Thoracic aorta (tissue), 2 donors: ENCODE measurements around the gene L3MBTL2. TPM values are rescaled to one million over a fixed set of nuclear protein-coding genes. Genes with fewer than 3 reads are reported as not detected.

Experiments used
- ATAC-seq: fragments of 150-250 bp; one replicate; pipeline ENCODE4 v1.8.0; 2017; ENCODE audit warnings: low read depth; ENCODE audit not compliant: insufficient number of reproducible peaks, low FRiP score
- DNase-seq: peaks from one replicate; pipeline ENCODE4 v3.0.0-alpha.2; 2020; ENCODE audit warnings: low spot score
- H3K27ac ChIP-seq, 2 donors: fragments of 200-600 bp; sonication (generic); 1 replicate in 1 of 2; 2 replicates in 1 of 2; pipeline ENCODE4 v1.5.1; 2016; ENCODE audit warnings: mild to moderate bottlenecking in 2 of 2, moderate library complexity in 2 of 2
- H3K27me3 ChIP-seq: fragments of 200-600 bp; sonication (generic); replicated peaks from 2 replicates; pipeline ENCODE4 v1.6.0; 2016; ENCODE audit warnings: mild to moderate bottlenecking; ENCODE audit not compliant: insufficient read depth
- H3K36me3 ChIP-seq: fragments of 200-600 bp; sonication (generic); one replicate; pipeline ENCODE4 v1.5.1; 2016
- H3K4me1 ChIP-seq, 2 donors: fragments of 200-600 bp; sonication (generic); 1 replicate in 1 of 2; 2 replicates in 1 of 2; pipeline versions ENCODE4 v1.5.1 to v1.6.0; 2016; ENCODE audit warnings: low read depth in 2 of 2, mild to moderate bottlenecking in 1 of 2; ENCODE audit not compliant: control insufficient read depth in 1 of 2
- H3K4me3 ChIP-seq: fragments of 200-600 bp; sonication (generic); 2 replicates; pipeline ENCODE4 v1.5.1; 2016; ENCODE audit warnings: mild to moderate bottlenecking
- H3K9me3 ChIP-seq: fragments of 200-600 bp; sonication (generic); 2 replicates; pipeline ENCODE4 v1.5.1; 2016
- total RNA-seq, 2 donors: library from RNA; depleted of rRNA; stranded (reverse); fragments of >200 nt; gene quantifications; one replicate each; pipeline versions ENCODE4 v1.1.0 to v1.2.3, GENCODE V29; 2016
- TF ChIP-seq, protein P1 (sequence below): fragments of 200-600 bp; sonication (generic); IDR thresholded peaks from one replicate; pipeline ENCODE4 v1.5.1; 2019; ENCODE audit warnings: antibody characterized with exemption

L3MBTL2 gene
- total RNA-seq, 2 donors from 2014 or later: 14.8 to 21.4 TPM

GRCh38 chr22:41273128-41273527 lies 68.0 kb downstream of the L3MBTL2 start:
- TF ChIP-seq, protein P1, sequence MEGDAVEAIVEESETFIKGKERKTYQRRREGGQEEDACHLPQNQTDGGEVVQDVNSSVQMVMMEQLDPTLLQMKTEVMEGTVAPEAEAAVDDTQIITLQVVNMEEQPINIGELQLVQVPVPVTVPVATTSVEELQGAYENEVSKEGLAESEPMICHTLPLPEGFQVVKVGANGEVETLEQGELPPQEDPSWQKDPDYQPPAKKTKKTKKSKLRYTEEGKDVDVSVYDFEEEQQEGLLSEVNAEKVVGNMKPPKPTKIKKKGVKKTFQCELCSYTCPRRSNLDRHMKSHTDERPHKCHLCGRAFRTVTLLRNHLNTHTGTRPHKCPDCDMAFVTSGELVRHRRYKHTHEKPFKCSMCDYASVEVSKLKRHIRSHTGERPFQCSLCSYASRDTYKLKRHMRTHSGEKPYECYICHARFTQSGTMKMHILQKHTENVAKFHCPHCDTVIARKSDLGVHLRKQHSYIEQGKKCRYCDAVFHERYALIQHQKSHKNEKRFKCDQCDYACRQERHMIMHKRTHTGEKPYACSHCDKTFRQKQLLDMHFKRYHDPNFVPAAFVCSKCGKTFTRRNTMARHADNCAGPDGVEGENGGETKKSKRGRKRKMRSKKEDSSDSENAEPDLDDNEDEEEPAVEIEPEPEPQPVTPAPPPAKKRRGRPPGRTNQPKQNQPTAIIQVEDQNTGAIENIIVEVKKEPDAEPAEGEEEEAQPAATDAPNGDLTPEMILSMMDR: no peak
- Histone ChIP-seq H3K36me3 (peaks cover 47% of the 10 kb centered on the region), H3K27ac (no peak overlapping the region), H3K4me3 (no peak overlapping the region), H3K9me3 (no peaks in the 10 kb centered on the region), H3K4me1 (no peaks in the 10 kb centered on the region), H3K27me3 (no peaks in the 10 kb centered on the region)
- DNase-seq (no peak), ATAC-seq (no peak)

DNA sequence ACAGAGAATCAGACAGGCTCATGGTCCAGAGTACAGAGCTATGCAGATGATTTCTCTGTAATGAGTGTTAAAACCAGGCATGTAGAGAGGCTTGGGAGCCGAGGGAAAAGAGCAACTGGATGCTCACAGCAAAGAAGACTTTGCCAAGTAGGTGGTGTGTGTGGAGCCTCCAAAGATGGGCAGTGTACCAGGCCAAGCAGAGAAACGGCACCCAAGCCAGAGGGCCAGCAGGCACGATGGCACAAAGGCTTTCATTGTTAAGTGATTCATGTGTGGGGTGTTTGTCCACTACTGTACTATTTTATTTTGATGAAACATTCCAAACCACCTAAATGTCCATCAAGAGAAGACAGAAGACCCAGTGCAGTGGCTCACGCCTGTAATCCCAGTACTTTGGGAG lies 69.7 kb downstream of the L3MBTL2 start:
- TF ChIP-seq, protein P1: no peak
- DNase-seq (no peak), ATAC-seq (no peak)
- no peak overlapping the region for H3K4me3 ChIP-seq
- H3K9me3 ChIP-seq: no peaks in the 10 kb centered on the region
- H3K4me1 ChIP-seq: no peaks in the 10 kb centered on the region
- H3K36me3 ChIP-seq: peaks cover 50% of the 10 kb centered on the region
- no peak overlapping the region for H3K27ac ChIP-seq
- no peaks in the 10 kb centered on the region for H3K27me3 ChIP-seq

GRCh38 chr22:41280065-41280464 lies 75.0 kb downstream of the L3MBTL2 start:
- Histone ChIP-seq H3K4me1 (peaks cover 0 to 7% of the 10 kb centered on the region in 2 donors), H3K27ac (no peak overlapping the region), H3K36me3 (peaks cover 28% of the 10 kb centered on the region), H3K27me3 (no peaks in the 10 kb centered on the region), H3K9me3 (no peaks in the 10 kb centered on the region), H3K4me3 (no peak overlapping the region)
- no peak for DNase-seq
- TF ChIP-seq, protein P1: no peak
- no peak for ATAC-seq

DNA sequence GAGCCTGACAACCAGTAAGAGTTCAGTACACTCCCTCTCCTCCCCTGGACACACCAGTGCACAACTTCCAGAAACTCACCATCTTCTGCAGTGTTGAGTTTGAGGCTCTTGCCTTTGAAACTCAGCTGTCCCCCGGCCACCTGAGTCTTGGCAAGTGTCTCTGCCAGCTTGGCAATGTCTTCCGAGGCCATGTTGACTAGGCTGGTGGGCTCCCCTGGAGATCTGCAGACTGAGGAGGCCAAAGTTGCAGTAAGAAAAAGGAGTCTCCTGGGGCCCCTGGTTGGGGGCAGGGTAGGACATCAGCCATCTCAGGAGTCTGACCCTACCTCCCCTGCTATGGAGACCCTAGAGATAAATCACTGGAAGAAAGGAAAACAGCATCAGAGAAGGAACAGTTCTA lies 75.7 kb downstream of the L3MBTL2 start:
- peaks cover 0 to 11% of the 10 kb centered on the region in 2 donors for H3K4me1 ChIP-seq
- H3K36me3 ChIP-seq: peaks cover 28% of the 10 kb centered on the region
- TF ChIP-seq, protein P1: no peak
- H3K27ac ChIP-seq: no peak overlapping the region
- no peak for DNase-seq
- no peak for ATAC-seq
- H3K4me3 ChIP-seq: no peak overlapping the region
- no peaks in the 10 kb centered on the region for H3K27me3 ChIP-seq
- no peaks in the 10 kb centered on the region for H3K9me3 ChIP-seq

Other genes starting within 250 kb of the L3MBTL2 start
- gene EP300, start 112.7 kb upstream of the L3MBTL2 start, total RNA-seq: 100 to 1,000 TPM in 1 of 2 donors, 10 to 100 TPM in 1; 59.0 to 114 TPM
- gene CHADL, start 35.6 kb downstream of the L3MBTL2 start, total RNA-seq: 1 to 10 TPM; 3.2 to 4.9 TPM
- gene RANGAP1, start 80.9 kb downstream of the L3MBTL2 start, total RNA-seq: 10 to 100 TPM; 42.0 to 42.7 TPM
- 10 to 100 TPM; 41.2 to 41.7 TPM for gene ZC3H7B, start 96.2 kb downstream of the L3MBTL2 start, total RNA-seq
- gene TEF, start 176.6 kb downstream of the L3MBTL2 start, total RNA-seq: 10 to 100 TPM; 21.4 to 23.1 TPM
- gene TOB2, start 241.5 kb downstream of the L3MBTL2 start, total RNA-seq: 10 to 100 TPM; 45.5 to 56.5 TPM